CD4-positive, alpha-beta T cell treated with Interleukin-15 for 4 hours (primary cell): ENCODE results near the gene IDE.
"Not testable (repeated sequence)": the region's sequence is repeated elsewhere in the genome, so short reads cannot be mapped to it uniquely, and the experiment has no call there.

Experiments used
- DNase-seq: peaks from one replicate; pipeline ENCODE4 v3.0.0-alpha.2; 2020; ENCODE audit warnings: low spot score

Gene IDE

DNA sequence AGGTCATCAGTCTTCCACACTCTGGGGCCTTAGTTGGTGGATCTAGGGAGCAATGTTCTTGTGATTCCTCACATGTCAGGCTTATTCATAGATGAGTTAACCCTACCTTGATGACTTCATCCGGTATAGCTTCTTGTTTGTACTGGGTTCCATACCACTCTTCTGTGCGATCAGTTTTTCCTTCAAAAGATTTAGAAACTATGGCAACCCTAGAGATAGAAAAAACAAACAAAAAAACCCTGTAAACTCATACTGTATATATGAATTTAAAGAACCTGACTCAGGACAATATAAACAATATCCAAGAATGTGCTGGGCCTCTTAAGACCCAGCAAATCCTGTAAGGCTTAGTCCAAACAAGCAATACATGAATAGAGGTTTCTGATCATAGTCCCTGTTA lies 83.5 kb downstream of the IDE start:
- DNase-seq = no peak

DNA sequence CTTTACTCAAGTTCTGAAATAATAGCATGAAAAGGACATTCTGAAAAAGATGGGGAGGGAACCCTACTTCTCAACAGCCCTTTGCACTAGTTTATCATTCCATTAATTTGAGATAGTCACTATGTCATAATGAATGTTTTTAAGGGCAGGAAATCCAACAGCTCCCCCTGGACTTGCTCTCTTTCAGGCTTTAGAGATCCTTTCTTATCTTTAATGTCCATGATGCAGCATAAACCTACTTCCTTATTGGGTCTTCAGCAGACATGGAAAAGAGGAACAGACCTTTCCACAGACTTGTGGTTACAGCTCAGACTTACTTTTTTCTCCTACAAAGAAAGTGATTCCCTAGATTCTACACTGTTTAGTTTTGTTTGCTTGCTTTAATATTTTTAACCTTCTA lies 87.3 kb downstream of the IDE start:
- no peak for DNase-seq

DNA sequence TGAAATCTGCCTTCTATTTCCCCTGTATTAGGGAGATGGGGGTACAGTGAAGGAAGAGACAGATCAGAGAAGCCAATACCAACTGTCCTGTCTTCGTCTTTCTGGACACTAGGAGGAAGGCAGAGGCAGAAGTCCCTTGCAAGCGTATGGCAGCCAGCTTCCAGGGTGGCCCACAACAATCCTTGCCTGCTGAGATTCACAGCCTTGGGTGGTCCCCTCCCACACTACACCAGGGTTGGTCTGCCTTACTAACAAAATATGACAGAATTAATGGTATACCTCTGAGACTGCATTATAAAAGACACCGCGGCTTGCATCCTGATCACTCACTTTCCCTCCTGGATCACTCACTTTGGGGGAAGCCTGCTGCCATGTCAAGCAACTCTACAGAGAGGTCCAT lies 90.4 kb downstream of the IDE start:
- no peak for DNase-seq

DNA sequence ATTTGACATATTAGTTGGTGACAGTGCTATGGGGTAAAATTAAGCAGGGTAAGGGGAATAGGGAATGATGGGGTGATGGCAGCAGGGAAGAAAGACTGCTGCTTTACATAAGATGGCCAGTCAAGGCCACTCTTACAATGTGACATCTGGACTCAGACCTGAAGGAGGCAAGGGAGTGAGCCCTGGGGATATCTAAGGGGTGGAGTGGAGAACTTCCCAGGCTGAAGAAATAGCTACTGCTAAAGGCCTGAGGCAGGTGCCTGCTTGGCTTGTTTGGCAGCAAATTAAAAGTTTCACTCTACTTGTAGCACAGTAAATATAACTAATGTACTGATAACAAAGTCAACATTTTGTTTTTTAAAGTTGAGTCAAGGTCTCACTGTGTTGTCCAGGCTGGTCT lies 93.5 kb downstream of the IDE start:
- no peak for DNase-seq

GRCh38 chr10:92479547-92479946 lies 94.3 kb downstream of the IDE start:
- no peak for DNase-seq

GRCh38 chr10:92478536-92478935 lies 95.4 kb downstream of the IDE start:
- no peak for DNase-seq

DNA sequence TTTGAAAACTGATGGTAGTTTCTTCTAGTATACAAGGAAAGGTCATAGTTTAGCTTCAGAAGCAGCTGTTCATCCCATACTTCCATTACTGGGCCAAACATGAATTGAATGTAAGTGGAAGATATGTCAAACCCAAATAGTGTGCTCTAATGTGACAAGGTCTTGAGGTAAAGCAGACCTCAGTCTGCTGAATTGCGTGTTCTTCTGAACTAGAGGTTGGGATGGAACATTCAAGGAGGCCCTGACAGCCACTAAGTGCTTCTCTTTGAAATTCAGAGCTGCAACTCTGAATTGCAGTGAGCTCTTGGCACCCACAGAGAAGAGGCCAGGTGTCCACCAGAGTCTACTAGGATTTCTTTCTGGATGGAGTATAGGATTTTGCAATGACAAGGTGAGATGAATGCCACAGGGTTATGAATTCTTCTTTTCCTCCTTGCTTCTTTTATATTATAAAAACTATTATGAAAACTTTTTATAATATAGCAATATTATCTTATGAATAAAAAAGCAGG lies 98.5 kb downstream of the IDE start:
- DNase-seq = no peak

- DNase-seq = no peak
Observed at GRCh38 chr10:92470026-92470425, 103.9 kb downstream of the IDE start.

DNA sequence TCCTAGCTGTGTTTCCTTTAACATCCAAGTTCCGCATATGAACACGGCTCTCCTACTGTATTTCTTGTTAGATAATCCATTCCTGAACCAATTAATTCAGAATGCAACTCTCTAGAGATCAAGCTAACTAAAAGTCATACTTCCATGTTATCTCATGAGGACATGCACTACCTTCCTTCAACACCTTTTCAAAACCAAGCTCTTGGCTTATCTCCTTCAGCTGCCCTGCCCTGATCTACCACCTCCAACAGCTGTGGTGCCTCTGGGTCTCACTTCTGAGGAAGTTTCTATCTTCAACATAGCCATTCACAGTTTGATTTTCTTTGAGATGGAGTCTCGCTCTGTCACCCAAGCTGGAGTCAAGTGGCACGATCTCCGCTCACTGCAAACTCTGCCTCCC lies 109.5 kb downstream of the IDE start:
- no peak for DNase-seq

DNA sequence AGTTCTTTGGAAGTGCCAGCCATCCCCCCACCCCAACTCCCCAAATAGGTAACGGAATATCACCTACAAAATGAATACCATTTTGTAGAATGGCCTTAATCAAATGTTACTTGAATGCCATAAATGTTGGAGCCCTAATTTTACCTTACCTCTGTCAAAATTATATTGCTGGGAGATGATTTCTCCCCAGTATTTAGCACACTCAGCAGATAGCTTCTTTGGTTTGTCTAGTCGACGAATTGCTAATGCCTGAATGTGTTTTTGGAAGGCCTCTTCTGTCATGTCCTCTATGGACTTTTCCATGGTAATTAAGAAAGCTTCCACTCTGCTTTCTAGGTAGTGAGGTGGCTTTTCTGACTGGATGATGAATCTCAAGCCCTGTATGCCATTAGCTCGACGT lies 110.3 kb downstream of the IDE start:
- no peak for DNase-seq

GRCh38 chr10:92454955-92455354 lies 118.9 kb downstream of the IDE start:
- not testable (repeated sequence) for DNase-seq

- DNase-seq = no peak
Observed at GRCh38 chr10:92452313-92452712, 121.6 kb downstream of the IDE start.

- DNase-seq = no peak
Observed at GRCh38 chr10:92451431-92451830, 122.5 kb downstream of the IDE start.

DNA sequence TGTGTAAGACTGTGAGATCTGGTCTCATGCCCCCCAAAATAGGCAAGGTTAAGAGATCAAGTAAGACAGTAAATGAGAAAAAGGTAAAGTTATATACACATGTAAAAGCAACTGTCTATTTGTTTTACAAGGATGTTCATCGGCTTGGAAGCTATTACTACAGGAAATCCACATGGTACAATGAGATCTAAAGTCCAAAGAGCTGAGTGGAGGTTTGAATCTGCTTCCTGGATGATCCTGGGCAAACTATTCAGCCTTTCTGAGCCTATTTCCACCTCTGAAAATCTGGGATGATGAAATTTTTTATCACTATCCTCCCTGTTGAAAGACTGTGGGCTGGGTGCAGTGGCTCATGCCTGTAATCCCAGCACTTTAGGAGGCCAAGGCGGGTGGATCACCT lies 123.0 kb downstream of the IDE start:
- DNase-seq = no peak

- no peak for DNase-seq
Observed at GRCh38 chr10:92440578-92440977, 133.3 kb downstream of the IDE start.

DNA sequence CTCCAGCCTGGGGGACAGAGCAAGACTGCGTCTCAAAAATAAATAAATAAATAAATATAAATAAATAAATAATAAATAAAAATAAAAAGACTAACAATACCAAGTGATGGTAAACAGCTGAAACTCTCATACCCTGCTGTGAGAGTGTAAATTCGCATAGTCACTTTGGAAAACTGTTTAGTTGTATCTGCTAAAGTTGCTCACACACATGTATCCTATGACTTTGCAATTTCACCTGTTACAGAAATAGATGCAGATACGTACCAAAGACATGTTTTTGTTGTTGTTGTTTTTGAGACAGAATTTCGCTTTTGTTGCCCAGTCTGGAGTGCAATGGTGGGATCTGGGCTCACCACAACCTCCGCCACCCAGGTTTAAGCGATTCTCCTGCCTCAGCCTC lies 135.7 kb downstream of the IDE start:
- DNase-seq = no peak

GRCh38 chr10:92436611-92437010 lies 137.3 kb downstream of the IDE start:
- no peak for DNase-seq

DNA sequence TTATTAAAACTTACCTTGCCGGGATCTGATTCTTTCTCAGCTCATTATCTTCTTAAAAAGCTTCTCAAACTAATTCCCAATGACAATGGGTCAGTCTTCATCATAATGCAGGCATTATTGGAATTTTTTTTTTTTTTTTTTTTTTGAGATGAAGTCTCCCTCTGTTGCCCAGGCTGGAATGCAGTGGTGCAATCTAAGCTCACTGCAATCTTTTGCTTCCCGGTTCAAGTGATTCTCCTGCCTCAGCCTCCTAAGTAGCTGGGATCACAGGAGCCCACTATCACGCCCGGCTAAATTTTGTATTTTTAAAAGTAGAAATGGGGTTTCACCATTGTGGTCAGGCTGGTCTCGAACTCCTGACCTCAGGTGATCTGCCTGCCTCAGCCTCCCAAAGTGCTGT lies 137.8 kb downstream of the IDE start:
- DNase-seq = not testable (repeated sequence)

- DNase-seq = no peak
Observed at GRCh38 chr10:92434385-92434784, 139.5 kb downstream of the IDE start.

GRCh38 chr10:92432596-92432995 lies 141.3 kb downstream of the IDE start:
- no peak for DNase-seq

DNA sequence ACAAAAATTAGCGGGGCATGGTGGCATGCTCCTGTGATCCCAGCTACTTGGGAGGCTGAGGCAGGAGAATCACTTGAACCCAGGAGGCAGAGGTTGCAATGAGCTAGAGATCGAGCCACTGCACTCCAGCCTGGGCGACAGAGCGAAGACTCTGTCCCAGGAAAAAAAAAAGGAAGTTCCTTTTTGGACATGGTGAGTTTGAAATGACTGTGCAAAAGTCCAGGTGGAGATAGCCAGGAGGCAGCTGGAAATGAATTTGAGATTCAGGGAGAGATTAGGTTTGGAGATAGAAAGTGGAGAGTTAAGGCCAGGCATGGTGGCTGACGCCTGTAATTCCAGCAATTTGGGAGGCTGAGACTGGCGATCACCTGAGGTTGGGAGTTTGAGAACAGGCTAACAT lies 143.8 kb downstream of the IDE start:
- DNase-seq = no peak

- no peak for DNase-seq
Observed at GRCh38 chr10:92421550-92421949, 152.3 kb downstream of the IDE start.

GRCh38 chr10:92420546-92421275 lies 153.2 kb downstream of the IDE start:
- DNase-seq = no peak
